ENCODE results near the gene KLK7. TPM values are rescaled to one million over a fixed set of nuclear protein-coding genes. Genes with fewer than 3 reads are reported as not detected.

Gene KLK7
- total RNA-seq, 1 donor from 2014 or later = not detected

GRCh38 chr19:51010066-51010795 is 26.5 kb upstream of the KLK7 start:
- no peak for DNase-seq
- intact Hi-C loops (cut with micrococcal nuclease) = no loop called here
- no peaks in the 10 kb centered on the region for H3K4me1 ChIP-seq

GRCh38 chr19:51009061-51009891 is 25.6 kb upstream of the KLK7 start:
- TF ChIP-seq, protein P1, sequence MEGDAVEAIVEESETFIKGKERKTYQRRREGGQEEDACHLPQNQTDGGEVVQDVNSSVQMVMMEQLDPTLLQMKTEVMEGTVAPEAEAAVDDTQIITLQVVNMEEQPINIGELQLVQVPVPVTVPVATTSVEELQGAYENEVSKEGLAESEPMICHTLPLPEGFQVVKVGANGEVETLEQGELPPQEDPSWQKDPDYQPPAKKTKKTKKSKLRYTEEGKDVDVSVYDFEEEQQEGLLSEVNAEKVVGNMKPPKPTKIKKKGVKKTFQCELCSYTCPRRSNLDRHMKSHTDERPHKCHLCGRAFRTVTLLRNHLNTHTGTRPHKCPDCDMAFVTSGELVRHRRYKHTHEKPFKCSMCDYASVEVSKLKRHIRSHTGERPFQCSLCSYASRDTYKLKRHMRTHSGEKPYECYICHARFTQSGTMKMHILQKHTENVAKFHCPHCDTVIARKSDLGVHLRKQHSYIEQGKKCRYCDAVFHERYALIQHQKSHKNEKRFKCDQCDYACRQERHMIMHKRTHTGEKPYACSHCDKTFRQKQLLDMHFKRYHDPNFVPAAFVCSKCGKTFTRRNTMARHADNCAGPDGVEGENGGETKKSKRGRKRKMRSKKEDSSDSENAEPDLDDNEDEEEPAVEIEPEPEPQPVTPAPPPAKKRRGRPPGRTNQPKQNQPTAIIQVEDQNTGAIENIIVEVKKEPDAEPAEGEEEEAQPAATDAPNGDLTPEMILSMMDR (IDR thresholded peaks at IDR 0.05; ENCODE audit: borderline replicate concordance) = no peak
- intact Hi-C loops (cut with micrococcal nuclease) = no loop called here
- H3K36me3 ChIP-seq = no peaks in the 10 kb centered on the region
- no peak for DNase-seq
- no peak overlapping the region for H3K27ac ChIP-seq (replicated peaks)
- no peaks in the 10 kb centered on the region for H3K9me3 ChIP-seq (replicated peaks)
- peaks cover 96% of the 10 kb centered on the region for H3K27me3 ChIP-seq (ENCODE audit: low read depth)
- no peak overlapping the region for H3K4me3 ChIP-seq
- no peaks in the 10 kb centered on the region for H3K4me1 ChIP-seq

More at GRCh38 chr19:51010066-51010795, 26.5 kb upstream of the KLK7 start:
- no peaks in the 10 kb centered on the region for H3K9me3 ChIP-seq (replicated peaks)
- H3K36me3 ChIP-seq = no peaks in the 10 kb centered on the region
- peaks cover 96% of the 10 kb centered on the region for H3K27me3 ChIP-seq (ENCODE audit: low read depth)
- TF ChIP-seq, protein P1 (IDR thresholded peaks at IDR 0.05; ENCODE audit: borderline replicate concordance) = no peak
- no peak overlapping the region for H3K4me3 ChIP-seq
- no peak overlapping the region for H3K27ac ChIP-seq (replicated peaks)

DNA sequence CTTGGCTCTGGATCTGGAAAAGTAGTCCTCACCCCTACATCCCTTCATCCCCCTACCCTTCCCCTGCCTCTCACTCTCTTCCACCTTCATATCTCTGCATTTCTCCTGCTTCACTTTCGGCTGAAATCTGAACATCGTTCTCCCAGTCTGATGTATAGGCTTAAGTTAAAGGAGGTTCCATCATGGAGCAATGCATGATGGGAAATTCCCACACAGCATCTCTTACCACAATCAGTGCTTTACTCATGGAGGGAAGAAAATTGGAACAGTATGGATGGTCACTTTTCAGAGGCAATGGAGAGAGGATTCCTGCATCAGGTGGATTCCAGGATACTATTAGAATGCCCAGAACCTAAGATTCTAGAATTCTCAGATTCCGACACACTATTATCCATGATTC is 23.8 kb upstream of the KLK7 start:
- no peaks in the 10 kb centered on the region for H3K9me3 ChIP-seq (replicated peaks)
- DNase-seq = no peak
- no peaks in the 10 kb centered on the region for H3K36me3 ChIP-seq
- intact Hi-C loops (cut with micrococcal nuclease) = no loop called here
- no peak overlapping the region for H3K27ac ChIP-seq (replicated peaks)
- H3K4me3 ChIP-seq = no peak overlapping the region
- H3K27me3 ChIP-seq (ENCODE audit: low read depth) = peaks cover 98% of the 10 kb centered on the region
- H3K4me1 ChIP-seq = no peaks in the 10 kb centered on the region
- TF ChIP-seq, protein P1 (IDR thresholded peaks at IDR 0.05; ENCODE audit: borderline replicate concordance) = no peak

- Histone ChIP-seq H3K4me3 (no peak overlapping the region), H3K27ac (replicated peaks) (no peak overlapping the region), H3K36me3 (no peaks in the 10 kb centered on the region), H3K27me3 (ENCODE audit: low read depth) (peaks cover 98% of the 10 kb centered on the region), H3K9me3 (replicated peaks) (no peaks in the 10 kb centered on the region), H3K4me1 (no peaks in the 10 kb centered on the region)
- no peak for DNase-seq
- TF ChIP-seq, protein P1 (IDR thresholded peaks at IDR 0.05; ENCODE audit: borderline replicate concordance) = no peak
- intact Hi-C loops (cut with micrococcal nuclease) = no loop called here
Measured at GRCh38 chr19:51006406-51006805, 22.7 kb upstream of the KLK7 start.

GRCh38 chr19:51005248-51005647 is 21.5 kb upstream of the KLK7 start:
- DNase-seq = no peak
- Histone ChIP-seq H3K9me3 (replicated peaks) (no peaks in the 10 kb centered on the region), H3K4me1 (no peaks in the 10 kb centered on the region), H3K27me3 (ENCODE audit: low read depth) (peaks cover 98% of the 10 kb centered on the region), H3K4me3 (no peak overlapping the region), H3K27ac (replicated peaks) (no peak overlapping the region), H3K36me3 (no peaks in the 10 kb centered on the region)
- intact Hi-C loops (cut with micrococcal nuclease) = no loop called here
- TF ChIP-seq, protein P1 (IDR thresholded peaks at IDR 0.05; ENCODE audit: borderline replicate concordance) = no peak

All from left ventricle myocardium inferior (tissue), 1 donor.